AG04450 (cell line): ENCODE results near the gene TEKT5. TPM values are rescaled to one million over a fixed set of nuclear protein-coding genes. Genes with fewer than 3 reads are reported as not detected.

Experiments
- CTCF ChIA-PET: fragments of 300-600, 350-600 bp; formaldehyde crosslinking; extraction: SDS; loops from one replicate; lab custom pipeline; 2022; ENCODE audit warnings: antibody characterized with exemption, inconsistent platforms; lab: Charles Lee
- POLR2A ChIA-PET: fragments of 350-600 bp; formaldehyde crosslinking; extraction: SDS; loops from one replicate; lab custom pipeline; 2021; ENCODE audit warnings: antibody characterized with exemption, inconsistent platforms; lab: Yijun Ruan, JAX
- DNase-seq: peaks from one replicate; pipeline ENCODE4 v3.0.0-alpha.2; 2011; ENCODE audit warnings: low read depth, low spot score
- H3K27ac ChIP-seq: one replicate; pipeline ENCODE4 v1.5.1; 2012; ENCODE audit warnings: low read depth, low read length, control low read depth
- H3K27me3 ChIP-seq: one replicate; pipeline ENCODE4 v1.6.0; 2012; ENCODE audit warnings: low read length; ENCODE audit not compliant: control insufficient read depth, insufficient read depth
- H3K4me3 ChIP-seq: 2 replicates; pipeline ENCODE4 v1.5.1; 2011; ENCODE audit warnings: mild to moderate bottlenecking, low read depth, low read length, control low read depth
- H3K9me3 ChIP-seq: 2 replicates; pipeline ENCODE4 v1.5.1; 2012; ENCODE audit warnings: low read length; ENCODE audit not compliant: control insufficient read depth, insufficient read depth
- CTCF ChIP-seq: IDR thresholded peaks from 2 replicates; pipeline ENCODE4 v1.5.1; 2011; ENCODE audit warnings: low read depth, low read length, control low read depth, inconsistent platforms
- polyA plus RNA-seq: library from polyadenylated mRNA; depleted of rRNA; stranded (reverse); fragments of >200 nt; gene quantifications from 2 replicates; pipeline ENCODE4 v1.2.3, GENCODE V29; 2011

TEKT5 gene
- polyA plus RNA-seq, 1 experiment: 0.15 TPM

GRCh38 chr16:10613785-10614485 is 80.8 kb downstream of the TEKT5 start:
- no peak for DNase-seq
- Histone ChIP-seq H3K27ac (no peak overlapping the region), H3K27me3 (peaks cover 2% of the 10 kb centered on the region), H3K4me3 (no peak overlapping the region), H3K9me3 (no peaks in the 10 kb centered on the region; the same call in 1 of the 2 replicates)
- POLR2A ChIA-PET: interaction anchor here (0.6 kb wide), 1 partner anchor 140 kb away, joined by 7 read pairs; no protein-coding TSS in a partner anchor
- TF ChIP-seq CTCF: no peak
- CTCF ChIA-PET: interaction anchor here (0.6 kb wide), 1 partner anchor 343 kb away, joined by 3 read pairs; no protein-coding TSS in a partner anchor

GRCh38 chr16:10612649-10613179 is 82.0 kb downstream of the TEKT5 start:
- ChIA-PET CTCF (no interaction called here), POLR2A (no interaction called here)
- no peak for DNase-seq
- H3K27me3 ChIP-seq: peaks cover 2% of the 10 kb centered on the region
- TF ChIP-seq CTCF: no peak
- no peaks in the 10 kb centered on the region; the same call in 1 of the 2 replicates for H3K9me3 ChIP-seq
- no peak overlapping the region for H3K4me3 ChIP-seq
- H3K27ac ChIP-seq: no peak overlapping the region

GRCh38 chr16:10611825-10612342 is 82.8 kb downstream of the TEKT5 start:
- CTCF ChIA-PET: no interaction called here

GRCh38 chr16:10610499-10611184 is 84.1 kb downstream of the TEKT5 start:
- POLR2A ChIA-PET: no interaction called here
- no peak for TF ChIP-seq CTCF
- DNase-seq: no peak

More at GRCh38 chr16:10611825-10612342, 82.8 kb downstream of the TEKT5 start:
- H3K4me3 ChIP-seq: no peak overlapping the region
- no peak for TF ChIP-seq CTCF
- POLR2A ChIA-PET: no interaction called here
- no peaks in the 10 kb centered on the region; the same call in 1 of the 2 replicates for H3K9me3 ChIP-seq
- no peak overlapping the region for H3K27ac ChIP-seq
- DNase-seq: no peak
- peaks cover 2% of the 10 kb centered on the region for H3K27me3 ChIP-seq

More at GRCh38 chr16:10610499-10611184, 84.1 kb downstream of the TEKT5 start:
- Histone ChIP-seq H3K9me3 (no peaks in the 10 kb centered on the region), H3K4me3 (no peak overlapping the region), H3K27me3 (peaks cover 2% of the 10 kb centered on the region), H3K27ac (no peak overlapping the region)
- CTCF ChIA-PET: interaction anchor here (3.9 kb wide), 1 partner anchor 31 kb away, joined by 22 read pairs; the partner anchor contains the start of gene EMP2
